ENCODE measurements around the gene SLAIN1.

SLAIN1 gene

DNA sequence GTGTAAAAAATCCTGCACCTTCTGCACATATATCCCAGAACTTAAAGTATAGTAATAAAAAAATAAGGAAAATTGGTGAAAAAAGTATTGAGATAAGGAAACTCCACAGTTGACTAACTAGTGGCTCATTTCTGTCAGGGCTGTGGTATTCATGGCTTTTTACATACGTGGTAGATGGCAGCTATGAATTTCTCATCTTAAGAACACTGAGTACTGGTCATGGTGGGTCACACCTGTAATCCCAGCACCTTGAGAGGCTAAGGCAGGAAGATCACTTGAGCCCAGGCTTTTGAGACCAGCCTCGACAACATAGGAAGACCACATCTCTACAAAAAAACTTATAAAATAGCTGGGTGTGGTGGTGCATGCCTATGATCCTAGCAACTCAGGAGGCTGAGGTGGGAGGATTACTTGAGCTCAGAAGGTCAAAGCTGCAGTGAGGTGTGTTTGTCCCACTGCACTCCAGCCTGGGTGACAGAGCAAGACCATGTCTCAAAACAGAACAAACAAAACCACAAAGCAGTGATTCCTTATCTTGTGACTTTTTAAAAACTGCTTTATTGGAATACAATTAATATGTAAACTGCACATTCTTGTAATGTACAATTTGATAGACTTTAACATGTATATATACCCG is 16.8 kb downstream of the SLAIN1 start:
- DNase-seq (ENCODE audit: low read depth): no peak

DNA sequence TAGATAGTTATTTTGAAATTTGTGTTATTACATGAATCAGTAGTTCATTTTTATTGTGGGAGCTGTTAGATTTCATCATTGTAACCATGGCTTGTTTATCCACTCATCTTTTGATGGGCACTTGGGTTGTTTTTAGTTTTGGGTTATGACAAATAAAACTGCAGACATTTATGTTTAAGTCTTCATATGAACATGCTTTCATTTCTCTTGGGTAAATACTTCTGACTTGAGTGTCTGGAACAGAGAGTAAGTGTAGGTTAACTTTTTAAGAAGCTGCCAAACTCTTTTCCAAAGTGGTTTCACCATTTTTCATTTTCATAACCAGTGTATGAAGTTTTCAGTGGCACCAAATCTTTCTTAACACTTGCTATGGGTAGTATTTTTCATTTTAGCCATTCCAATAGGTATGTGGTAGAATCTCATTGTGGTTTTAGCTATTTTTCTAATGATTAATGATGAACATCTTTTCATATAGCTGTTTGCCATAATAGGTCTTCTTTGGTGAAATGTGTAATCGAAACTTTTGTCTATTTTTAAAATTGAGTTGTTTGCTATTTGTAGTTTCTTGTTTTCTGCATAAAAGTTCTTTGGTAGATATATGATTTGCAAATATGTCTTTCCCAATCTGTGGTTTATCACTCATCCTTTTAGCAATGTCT is 17.9 kb downstream of the SLAIN1 start:
- no peak for DNase-seq (ENCODE audit: low read depth)

DNA sequence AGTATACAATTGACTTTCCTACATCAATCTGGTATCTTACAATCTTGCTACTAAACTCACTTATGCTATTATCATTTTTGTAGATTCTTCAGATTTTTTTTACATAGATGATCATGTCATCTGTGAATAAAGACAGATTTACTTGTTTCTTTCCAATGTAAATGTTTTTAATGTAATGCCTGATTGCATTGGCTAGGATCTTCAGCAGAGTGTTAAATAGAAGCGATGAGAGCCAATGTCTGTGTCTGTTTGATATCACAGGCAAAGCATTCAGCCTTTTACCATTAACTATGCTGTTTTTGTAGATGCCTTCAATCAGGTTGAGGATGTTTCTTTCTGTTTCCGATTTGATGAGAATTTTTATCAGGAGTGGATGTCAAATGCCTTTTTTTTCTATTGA is 19.2 kb downstream of the SLAIN1 start:
- DNase-seq (ENCODE audit: low read depth): no peak

DNA sequence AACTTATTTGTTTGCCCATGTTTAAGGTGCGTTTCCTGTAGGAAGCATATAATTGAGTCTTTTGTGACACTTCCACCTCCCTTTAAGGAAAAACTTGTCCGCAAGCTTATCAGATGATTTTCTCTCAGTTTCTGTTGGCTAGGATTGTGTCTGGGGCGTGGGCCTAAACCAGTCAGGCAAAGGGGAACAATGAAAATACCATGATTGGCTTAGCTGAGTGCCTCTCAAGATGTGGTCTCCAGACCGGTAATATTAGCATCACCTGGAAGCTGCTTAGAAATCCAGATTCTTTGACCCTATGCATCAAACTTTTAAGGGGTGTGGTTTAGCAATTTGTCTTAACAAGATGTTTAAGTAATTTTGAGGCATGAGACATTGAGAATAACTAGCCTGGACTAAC is 20.0 kb downstream of the SLAIN1 start:
- DNase-seq (ENCODE audit: low read depth): no peak

DNA sequence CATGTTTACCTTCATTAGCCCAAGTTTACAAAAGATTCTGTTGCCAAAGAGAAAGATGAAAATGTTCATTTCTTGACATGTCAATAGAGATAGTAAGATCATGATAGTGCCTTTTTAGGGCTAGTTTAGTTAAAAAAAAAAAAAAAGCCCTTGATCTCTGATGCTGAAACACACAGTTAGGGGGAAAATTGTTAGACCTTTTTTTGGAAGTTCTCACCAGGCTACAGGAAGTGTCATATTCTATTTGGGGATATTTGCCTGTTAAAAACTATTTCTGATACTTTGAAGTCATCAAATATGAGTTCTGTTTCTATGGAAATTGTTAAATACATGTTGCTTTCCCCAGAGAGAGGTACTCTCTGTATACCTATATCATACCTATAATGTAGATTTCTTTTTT is 21.6 kb downstream of the SLAIN1 start:
- no peak for DNase-seq (ENCODE audit: low read depth)

DNA sequence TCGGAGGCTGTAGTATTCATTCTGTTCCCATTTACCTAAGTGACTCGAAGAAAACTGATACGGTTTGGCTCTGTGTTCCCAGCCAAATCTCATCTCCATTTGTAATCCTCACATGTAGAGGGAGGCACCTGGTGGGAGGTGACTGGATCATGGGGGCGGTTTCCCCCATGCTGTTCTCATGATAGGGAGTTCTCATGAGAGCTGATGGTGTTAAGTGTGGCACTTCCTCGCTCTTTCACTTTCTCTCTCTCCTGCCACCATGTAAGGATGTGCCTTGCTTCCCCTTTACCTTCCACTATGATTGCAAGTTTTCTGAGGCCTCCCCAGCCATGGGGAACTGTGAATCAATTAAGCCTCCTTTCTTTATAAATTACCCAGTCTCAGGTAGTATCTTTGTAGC is 23.5 kb downstream of the SLAIN1 start:
- no peak for DNase-seq (ENCODE audit: low read depth)

DNA sequence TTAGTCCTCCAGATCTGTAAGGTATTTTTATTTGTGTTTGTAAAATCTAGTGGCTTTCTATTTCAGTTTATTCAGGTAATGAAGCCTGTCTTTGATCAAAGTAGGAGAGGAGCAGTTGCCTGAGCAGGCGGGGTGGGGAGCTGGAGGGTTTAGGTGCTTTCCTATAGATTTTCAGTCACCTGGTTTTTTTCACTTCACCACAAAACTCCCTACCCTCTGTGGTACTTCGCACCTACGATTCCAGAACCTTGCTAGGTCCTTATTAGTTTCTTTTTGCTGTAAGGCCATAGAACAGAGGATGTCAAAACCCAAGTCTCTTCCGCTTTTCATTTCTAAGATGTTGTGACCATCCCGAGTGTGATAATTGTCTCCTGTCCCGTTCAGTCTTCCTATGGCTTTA is 26.6 kb downstream of the SLAIN1 start:
- DNase-seq (ENCODE audit: low read depth): no peak

DNA sequence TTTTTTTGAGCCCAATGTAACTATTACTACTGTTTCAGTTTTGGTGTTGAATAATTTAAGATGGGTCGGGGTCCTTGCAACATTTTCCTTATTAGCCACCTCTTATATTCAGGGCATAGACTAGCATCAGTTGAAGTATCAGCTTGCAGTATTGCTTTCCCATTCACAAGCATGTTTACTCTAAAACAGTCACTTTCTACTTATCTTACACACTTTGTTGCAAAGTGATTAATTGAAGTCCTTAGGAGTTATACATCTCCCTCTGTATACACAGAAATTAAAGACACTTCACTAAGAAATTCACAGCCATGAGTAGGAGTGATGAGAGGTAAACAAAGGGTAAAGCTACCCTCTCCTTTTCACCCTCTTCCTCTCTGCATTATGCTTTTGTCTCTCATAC is 27.6 kb downstream of the SLAIN1 start:
- no peak for DNase-seq (ENCODE audit: low read depth)

DNA sequence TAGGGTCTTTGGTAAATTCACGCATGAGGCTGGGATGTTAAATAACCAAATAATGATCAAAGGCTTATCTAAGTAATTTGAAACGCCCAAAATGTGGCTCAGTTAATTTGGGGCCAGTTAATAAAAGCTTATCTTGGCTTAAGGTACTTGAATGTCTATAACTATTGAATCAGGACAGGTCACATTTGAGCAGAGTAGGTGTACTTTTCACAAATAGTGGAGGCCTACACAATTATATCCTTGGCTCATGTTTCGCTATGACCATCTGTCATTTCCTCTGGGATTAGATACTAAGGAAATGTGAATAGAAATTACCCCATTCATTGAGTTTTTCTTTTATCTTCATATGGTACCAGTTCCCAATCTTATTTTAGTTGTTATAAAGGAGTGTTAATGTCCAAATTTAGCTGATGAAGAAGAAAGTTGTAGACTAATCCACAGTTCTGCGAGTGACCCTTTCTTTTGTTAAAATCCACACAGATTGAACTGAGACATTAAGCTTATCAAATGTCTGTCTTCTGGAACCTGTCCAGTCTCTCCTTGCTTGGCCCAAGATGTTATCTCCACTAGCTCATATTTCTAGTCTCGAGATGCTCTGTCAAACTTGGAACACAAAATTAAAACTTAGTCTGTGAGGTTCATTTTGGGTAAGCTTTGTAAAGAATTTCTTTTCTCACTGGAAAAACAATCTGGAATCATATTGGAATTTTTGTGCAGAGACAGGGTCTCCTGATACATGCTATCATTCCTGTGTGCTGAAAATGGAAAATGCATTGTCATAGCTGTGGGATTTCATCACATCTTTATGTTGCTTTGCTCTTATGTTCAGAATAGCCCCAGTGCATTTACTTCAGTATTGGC is 31.0 kb downstream of the SLAIN1 start:
- DNase-seq (ENCODE audit: low read depth): no peak

DNA sequence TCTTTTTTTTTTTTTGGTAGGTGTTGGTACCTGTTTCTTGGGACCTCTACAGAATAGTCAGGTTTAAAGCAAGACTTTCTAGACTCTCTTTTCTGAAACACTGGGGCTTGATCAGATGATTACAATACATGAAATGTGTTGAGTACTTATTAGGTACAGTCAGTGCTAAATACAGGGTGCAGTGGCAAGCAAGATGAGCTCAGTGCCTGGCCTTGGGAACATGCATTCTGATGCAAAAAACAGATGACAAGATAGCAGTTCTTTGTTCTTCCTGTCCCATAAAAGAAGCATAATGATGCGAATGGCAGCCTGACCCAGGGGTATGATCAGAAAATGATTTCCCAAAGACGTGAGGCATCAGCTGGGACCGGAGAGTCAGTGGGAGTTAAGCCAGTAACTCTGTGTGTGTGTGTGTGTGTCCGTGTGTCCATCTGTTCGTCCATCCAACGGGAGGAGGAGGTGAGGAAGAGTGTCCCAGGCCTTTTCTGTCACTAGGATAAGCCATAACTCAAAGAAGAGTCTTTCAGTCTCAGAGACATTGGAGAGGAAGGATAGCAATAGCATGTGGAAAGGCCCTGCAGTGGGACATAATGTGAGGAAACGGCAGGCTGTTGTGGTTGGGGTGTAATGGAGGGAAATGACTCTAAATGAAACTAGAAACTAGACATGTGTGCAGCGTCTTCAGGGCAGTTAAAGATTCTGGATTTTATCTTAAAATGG is 32.2 kb downstream of the SLAIN1 start:
- no peak for DNase-seq (ENCODE audit: low read depth)

DNA sequence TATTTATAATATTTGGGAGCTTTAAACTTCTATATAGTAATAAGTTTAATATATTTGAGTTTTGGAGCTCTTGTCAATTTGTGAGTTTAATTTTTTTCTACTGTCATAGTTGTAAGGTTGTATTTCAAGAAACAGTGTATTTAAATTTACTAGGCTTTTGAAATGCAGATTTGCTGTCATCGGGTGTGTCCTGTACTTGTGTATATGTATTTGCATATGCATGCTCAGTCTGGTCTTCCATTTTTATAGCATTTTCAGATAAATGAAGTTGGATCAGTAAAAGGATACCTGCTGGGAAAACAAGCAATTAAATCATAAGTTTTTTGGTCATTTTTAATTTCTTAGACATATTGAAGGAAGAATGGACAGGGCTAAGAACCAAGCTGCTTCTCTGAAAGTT is 33.1 kb downstream of the SLAIN1 start:
- no peak for DNase-seq (ENCODE audit: low read depth)

DNA sequence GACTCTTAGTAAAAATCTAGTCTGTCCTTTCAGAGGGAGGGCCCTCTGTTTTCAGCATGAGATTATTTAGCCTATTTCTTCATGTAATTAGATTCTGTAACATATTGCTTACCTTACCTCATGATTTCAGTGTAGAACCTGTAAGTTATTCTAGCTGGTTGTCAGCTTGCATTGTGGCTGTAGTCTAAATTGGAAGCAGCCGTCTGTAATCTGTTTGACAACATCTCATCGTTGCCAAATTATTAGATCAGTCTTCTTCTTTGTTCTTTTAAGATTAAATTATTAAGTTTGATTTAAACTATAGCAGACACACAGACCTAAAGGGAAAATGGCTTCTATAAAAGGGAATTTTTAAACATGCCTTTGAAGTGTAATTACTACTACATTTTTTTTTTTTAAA is 34.8 kb downstream of the SLAIN1 start:
- DNase-seq (ENCODE audit: low read depth): no peak

DNA sequence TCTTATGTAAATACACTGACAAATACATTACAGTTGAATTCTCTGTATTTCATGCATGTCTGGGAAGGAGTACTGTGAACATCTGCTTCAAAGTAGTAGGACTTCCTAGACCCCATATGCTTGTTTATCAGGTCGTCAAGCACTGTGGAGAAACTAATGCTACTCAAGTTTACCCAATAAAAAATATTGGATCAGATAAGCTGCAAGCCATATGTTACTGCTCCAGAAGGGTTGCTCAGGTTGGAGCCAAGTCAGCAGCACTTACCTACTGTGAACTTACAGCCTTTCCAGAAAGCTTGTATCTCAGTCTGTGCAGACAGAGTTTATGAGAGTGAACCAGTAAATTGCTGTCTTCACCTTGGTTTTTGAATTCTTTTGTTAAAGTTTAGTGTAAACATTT is 36.2 kb downstream of the SLAIN1 start:
- DNase-seq (ENCODE audit: low read depth): no peak

DNA sequence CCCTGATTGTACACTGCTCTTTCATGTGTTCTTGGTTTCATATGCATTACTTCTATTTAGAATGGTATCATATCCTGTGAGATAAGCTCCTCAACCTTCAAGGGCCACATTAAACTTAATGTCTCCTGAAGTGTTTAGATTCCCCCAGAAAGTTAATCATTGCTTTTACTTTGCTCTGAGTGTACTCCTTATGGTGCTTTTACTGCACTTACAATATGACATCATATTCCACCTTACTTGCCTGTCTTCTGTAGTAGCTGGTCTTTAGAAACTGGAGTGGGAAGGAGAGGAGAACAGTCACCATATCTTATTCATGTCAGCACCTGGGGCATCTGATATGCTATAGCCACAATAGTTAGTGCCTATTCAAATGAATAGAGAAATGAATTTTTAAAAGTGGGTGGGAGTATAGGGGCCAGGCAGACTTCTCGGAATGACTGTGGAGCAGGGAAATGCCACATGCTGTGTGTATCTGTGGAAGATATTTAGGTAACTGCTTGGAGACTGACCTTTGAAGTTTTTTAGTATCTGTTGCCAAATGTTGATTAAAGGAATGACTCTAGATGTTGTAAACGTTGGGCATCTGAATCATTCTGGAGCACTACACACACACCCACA is 40.2 kb downstream of the SLAIN1 start:
- no peak for DNase-seq (ENCODE audit: low read depth)

DNA sequence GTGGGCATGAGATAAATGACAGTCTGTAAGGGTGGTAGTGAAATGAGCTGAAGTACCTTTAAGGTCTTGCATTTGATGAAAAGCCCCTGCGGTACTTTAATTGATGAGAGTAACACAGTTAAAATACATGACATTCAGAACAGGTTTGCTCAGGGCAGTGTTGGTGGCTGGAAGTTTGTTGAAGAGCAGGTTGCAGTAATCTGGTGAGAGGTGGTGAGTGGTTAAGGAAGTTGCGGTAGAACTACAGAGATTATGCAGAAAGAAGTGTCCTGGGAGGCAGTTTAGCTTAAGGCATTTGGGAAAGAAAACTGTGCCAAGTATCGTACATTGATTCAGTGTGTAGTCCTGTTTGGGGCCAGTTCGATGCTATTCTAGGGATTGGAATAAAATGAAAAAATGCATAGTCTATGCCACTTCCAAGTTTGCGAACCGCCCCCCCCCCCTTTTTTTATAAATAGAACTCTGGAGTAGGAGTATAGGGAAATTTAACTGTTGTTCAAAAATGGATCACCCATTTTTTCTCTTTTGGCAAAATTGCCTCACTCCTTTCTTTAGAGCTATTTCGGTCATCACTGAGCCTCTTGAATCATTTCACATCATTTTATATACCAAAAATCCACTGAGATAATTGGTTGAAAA is 42.7 kb downstream of the SLAIN1 start:
- no peak for DNase-seq (ENCODE audit: low read depth)

DNA sequence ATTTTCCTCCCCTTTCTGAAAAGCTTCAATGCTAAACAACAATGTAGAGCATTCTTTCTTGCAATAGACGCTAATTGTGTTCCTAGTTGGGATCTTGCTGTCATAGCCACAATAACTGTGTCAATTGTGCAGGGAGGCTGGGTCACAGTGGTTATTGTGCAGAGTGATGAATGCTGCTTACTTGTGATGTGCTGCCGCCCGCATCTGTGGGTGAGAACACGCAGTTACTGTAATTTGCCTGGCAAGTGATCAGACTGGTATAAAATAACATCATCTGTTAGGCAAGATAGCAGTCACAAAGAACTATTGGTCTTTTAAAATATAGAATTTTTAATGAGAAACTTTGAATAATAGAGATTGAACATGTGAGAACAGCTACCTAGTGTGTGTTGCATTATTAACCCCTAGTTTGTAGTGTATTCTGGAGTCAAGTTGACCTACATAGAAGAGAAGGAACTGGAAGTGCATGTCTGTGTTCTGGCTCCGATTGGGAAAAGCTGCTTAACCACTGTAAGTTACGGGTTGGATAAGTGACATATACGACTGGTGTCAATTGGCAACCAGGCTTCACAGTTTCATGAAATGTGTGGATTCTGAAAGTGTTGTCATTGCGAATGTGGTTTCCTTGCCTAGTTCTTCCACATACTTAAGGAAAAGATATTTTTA is 43.6 kb downstream of the SLAIN1 start:
- no peak for DNase-seq (ENCODE audit: low read depth)

DNA sequence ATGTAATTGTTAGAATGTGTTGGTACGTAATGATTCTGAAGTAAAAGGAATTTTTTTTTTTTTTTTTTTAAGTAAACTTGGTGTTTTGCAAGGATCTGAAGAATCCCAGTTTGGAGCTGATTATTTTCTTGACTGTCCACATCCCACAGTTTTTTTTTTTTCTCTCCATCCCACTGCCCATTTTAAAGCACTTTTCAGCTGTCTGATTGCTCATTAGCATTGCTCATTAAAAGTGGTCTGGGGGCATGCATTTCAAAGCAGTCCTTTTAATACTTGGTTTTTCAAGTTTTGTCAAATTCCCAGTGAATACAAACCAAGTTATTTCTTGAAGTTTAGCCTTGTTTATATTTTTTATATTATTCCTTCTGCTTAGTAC is 44.1 kb downstream of the SLAIN1 start:
- no peak for DNase-seq (ENCODE audit: low read depth)

DNA sequence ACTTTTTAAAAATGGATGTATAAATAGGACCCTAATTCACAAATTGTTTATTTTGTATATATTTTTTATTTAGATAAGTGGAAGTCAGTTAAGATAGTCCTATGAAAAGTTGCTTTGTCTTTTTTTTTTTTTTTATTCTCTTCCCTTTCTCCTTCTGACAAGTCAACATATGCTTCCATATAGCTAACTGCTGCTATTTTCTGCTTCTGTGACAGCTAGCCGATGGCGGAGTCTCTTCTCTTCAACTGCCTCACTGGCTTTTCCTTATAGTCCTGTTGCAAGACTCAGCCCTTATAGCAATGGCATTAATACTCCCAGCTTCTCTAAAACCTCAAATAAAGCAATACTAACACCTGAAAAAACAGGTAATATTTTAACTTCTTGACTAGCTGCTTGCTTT is 45.3 kb downstream of the SLAIN1 start:
- no peak for DNase-seq (ENCODE audit: low read depth)

DNA sequence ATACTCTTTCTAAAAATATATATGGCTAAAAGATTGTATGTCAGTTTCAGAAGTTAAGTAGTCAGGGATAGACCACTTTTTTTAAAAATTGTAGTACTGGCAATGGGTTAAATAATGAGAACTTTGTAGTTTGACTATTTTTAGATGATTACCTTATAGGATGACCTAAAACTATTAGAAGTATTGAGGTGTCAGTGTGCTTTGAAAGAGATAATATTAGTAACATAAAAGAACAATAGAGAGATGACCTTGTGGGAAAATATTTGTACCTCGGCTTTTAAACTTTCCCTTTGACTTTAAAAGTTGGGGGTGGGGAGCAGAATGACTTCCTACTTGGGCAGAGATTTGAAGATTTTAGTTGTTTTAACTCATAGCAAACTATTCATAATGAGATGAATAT is 48.3 kb downstream of the SLAIN1 start:
- no peak for DNase-seq (ENCODE audit: low read depth)

DNA sequence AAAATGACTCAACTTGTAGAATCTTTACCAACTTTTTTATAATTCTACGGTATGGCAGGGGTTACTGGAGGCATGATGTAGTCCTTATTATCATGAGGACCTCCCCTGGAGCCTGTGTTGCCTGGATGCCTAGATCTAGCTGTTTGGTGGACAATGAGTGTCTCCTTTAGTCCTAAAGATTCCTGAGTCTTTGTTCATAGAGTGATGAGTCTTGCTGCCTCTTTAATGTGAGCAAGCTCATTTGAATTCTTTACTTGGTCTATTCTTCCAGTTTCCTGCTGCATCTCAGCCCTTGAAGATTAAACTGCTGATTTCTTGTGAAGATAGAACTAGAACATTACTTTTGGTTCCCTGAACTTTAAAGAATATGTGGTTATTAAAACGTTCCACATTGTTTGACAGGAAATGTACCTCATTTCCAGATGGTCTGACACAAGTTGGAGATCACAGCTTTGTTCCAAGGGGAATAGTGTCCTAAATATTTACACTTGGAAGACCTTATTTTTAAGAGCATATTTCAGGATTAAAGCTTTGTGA is 51.9 kb downstream of the SLAIN1 start:
- no peak for DNase-seq (ENCODE audit: low read depth)

All from stimulated activated CD8-positive, alpha-beta memory T cell treated with anti-CD3 and anti-CD28 coated beads, Interleukin-15, amount 100 ng/mL, for 1 hour (primary cell).